Measurements from ENCODE around the gene MAP3K1.

The MAP3K1 gene

GRCh38 chr5:56910210-56910965 lies 95.0 kb downstream of the MAP3K1 start:
- Histone ChIP-seq H3K4me1 (ENCODE audit: insufficient read depth, low read length) (peaks cover 10% of the 10 kb centered on the region), H3K4me3 (ENCODE audit: low read length) (peak overlapping the region; percentile 59), H2AFZ (ENCODE audit: low read depth, low read length) (peak overlapping the region; percentile 45), H3K27me3 (ENCODE audit: insufficient read depth, low read length) (no peaks in the 10 kb centered on the region), H3K36me3 (ENCODE audit: insufficient read depth, low read length) (peaks cover 6% of the 10 kb centered on the region), H3K9me3 (ENCODE audit: low read length) (no peaks in the 10 kb centered on the region)

DNA sequence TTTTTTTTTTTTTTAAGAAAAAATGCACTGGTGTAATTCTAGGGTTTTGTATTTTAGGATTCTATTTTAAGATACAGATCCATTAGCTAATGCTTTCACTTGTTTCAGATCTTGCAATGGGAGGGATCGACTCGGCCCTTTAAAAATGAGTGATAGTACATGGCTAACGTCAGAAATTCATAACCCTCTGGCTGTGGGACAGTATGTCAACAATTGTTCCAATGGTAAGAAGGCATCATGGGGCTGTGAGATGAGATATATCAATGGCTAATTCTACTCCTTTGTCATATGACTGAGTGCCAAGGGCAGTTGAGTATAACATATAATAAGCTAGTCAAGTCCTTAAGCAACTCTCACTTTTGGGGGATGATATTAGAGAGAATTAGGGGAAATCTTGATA lies 98.4 kb downstream of the MAP3K1 start:
- Histone ChIP-seq H3K27me3 (ENCODE audit: insufficient read depth, low read length) (no peaks in the 10 kb centered on the region), H3K9me3 (ENCODE audit: low read length) (no peaks in the 10 kb centered on the region)

GRCh38 chr5:56914678-56915077 lies 99.3 kb downstream of the MAP3K1 start:
- peaks cover 7% of the 10 kb centered on the region for H3K4me1 ChIP-seq (ENCODE audit: insufficient read depth, low read length)
- H3K27me3 ChIP-seq (ENCODE audit: insufficient read depth, low read length): no peaks in the 10 kb centered on the region
- no peak overlapping the region for H2AFZ ChIP-seq (ENCODE audit: low read depth, low read length)
- H3K36me3 ChIP-seq (ENCODE audit: insufficient read depth, low read length): peaks cover 12% of the 10 kb centered on the region
- no peaks in the 10 kb centered on the region for H3K9me3 ChIP-seq (ENCODE audit: low read length)
- H3K4me3 ChIP-seq (ENCODE audit: low read length): no peak overlapping the region

More for the DNA sequence above, 98.4 kb downstream of the MAP3K1 start:
- no peak overlapping the region for H3K4me3 ChIP-seq (ENCODE audit: low read length)
- peaks cover 9% of the 10 kb centered on the region for H3K36me3 ChIP-seq (ENCODE audit: insufficient read depth, low read length)
- no peak overlapping the region for H2AFZ ChIP-seq (ENCODE audit: low read depth, low read length)
- H3K4me1 ChIP-seq (ENCODE audit: insufficient read depth, low read length): peaks cover 7% of the 10 kb centered on the region

GRCh38 chr5:56917534-56917933 lies 102.2 kb downstream of the MAP3K1 start:
- Histone ChIP-seq H3K27me3 (ENCODE audit: insufficient read depth, low read length) (no peaks in the 10 kb centered on the region), H3K36me3 (ENCODE audit: insufficient read depth, low read length) (peaks cover 31% of the 10 kb centered on the region), H2AFZ (ENCODE audit: low read depth, low read length) (no peak overlapping the region), H3K4me3 (ENCODE audit: low read length) (no peak overlapping the region), H3K9me3 (ENCODE audit: low read length) (no peaks in the 10 kb centered on the region), H3K4me1 (ENCODE audit: insufficient read depth, low read length) (no peaks in the 10 kb centered on the region)

DNA sequence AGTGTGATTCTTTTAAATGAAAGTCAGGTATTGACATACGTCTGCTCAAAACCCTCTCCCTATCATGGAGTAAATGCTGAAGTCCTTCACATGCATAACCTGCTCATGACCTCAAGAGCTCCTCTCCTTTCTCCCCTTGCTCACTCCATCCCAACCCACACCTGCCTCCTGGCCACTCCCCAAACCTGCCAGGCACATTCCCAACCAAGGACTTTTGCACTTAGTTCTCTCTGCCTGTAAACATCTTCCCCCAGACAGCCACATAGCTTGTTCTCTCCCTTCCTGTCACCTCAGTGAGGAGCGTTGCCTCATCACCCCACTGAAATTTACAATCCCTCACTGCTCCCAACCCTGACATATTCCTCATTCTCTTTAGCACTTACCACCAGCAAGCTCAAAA lies 102.7 kb downstream of the MAP3K1 start:
- Histone ChIP-seq H3K36me3 (ENCODE audit: insufficient read depth, low read length) (peaks cover 36% of the 10 kb centered on the region), H3K9me3 (ENCODE audit: low read length) (peaks cover 2% of the 10 kb centered on the region), H3K27me3 (ENCODE audit: insufficient read depth, low read length) (no peaks in the 10 kb centered on the region), H3K4me1 (ENCODE audit: insufficient read depth, low read length) (no peaks in the 10 kb centered on the region), H2AFZ (ENCODE audit: low read depth, low read length) (no peak overlapping the region), H3K4me3 (ENCODE audit: low read length) (no peak overlapping the region)

DNA sequence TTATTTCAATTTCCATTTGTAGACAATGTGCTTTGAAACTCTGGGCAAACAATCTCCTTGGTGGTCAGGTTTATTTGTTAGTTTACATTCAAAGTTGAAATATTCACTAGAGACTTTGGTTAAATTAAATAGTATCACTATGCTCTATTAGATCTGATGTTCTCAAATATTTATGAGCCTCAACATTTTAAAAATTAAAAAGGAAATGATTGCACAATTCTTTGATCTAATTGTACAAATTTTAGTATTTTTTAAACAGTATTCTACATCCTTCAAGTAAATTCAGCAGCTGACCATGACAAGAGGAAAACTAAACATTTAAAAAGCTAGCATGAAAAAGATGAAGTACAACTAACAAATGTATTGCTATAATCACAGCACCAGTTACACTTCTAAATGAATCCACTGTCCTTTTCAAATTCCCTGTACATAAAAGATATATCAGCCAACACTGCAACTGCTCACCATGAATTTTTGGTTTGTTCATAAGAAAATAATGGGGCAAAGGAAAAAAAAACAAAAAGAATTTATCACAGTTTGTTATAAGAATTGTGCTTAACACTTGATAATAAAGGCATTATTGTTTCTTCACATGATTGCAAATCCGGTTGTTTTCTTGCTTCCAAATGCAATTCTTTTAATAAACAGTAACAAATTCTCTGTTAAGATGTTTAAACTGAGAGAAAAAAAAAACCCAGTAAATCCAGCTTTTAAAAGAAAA lies 104.8 kb downstream of the MAP3K1 start:
- Histone ChIP-seq H3K4me1 (ENCODE audit: insufficient read depth, low read length) (no peaks in the 10 kb centered on the region), H3K4me3 (ENCODE audit: low read length) (no peak overlapping the region), H2AFZ (ENCODE audit: low read depth, low read length) (no peak overlapping the region), H3K9me3 (ENCODE audit: low read length) (peaks cover 6% of the 10 kb centered on the region), H3K36me3 (ENCODE audit: insufficient read depth, low read length) (peaks cover 52% of the 10 kb centered on the region), H3K27me3 (ENCODE audit: insufficient read depth, low read length) (no peaks in the 10 kb centered on the region)

GRCh38 chr5:56922922-56923321 lies 107.6 kb downstream of the MAP3K1 start:
- Histone ChIP-seq H3K9me3 (ENCODE audit: low read length) (peaks cover 6% of the 10 kb centered on the region), H3K27me3 (ENCODE audit: insufficient read depth, low read length) (no peaks in the 10 kb centered on the region), H3K36me3 (ENCODE audit: insufficient read depth, low read length) (peaks cover 75% of the 10 kb centered on the region), H3K4me3 (ENCODE audit: low read length) (no peak overlapping the region), H2AFZ (ENCODE audit: low read depth, low read length) (no peak overlapping the region), H3K4me1 (ENCODE audit: insufficient read depth, low read length) (no peaks in the 10 kb centered on the region)

GRCh38 chr5:56934325-56934724 lies 119.0 kb downstream of the MAP3K1 start:
- H2AFZ ChIP-seq (ENCODE audit: low read depth, low read length): no peak overlapping the region
- H3K27me3 ChIP-seq (ENCODE audit: insufficient read depth, low read length): no peaks in the 10 kb centered on the region
- no peak overlapping the region for H3K4me3 ChIP-seq (ENCODE audit: low read length)
- H3K9me3 ChIP-seq (ENCODE audit: low read length): no peaks in the 10 kb centered on the region
- no peaks in the 10 kb centered on the region for H3K4me1 ChIP-seq (ENCODE audit: insufficient read depth, low read length)
- peaks cover 89% of the 10 kb centered on the region for H3K36me3 ChIP-seq (ENCODE audit: insufficient read depth, low read length)

GRCh38 chr5:56938858-56939257 lies 123.5 kb downstream of the MAP3K1 start:
- no peaks in the 10 kb centered on the region for H3K27me3 ChIP-seq (ENCODE audit: insufficient read depth, low read length)
- H3K36me3 ChIP-seq (ENCODE audit: insufficient read depth, low read length): peaks cover 89% of the 10 kb centered on the region
- H2AFZ ChIP-seq (ENCODE audit: low read depth, low read length): no peak overlapping the region
- H3K4me1 ChIP-seq (ENCODE audit: insufficient read depth, low read length): no peaks in the 10 kb centered on the region
- no peaks in the 10 kb centered on the region for H3K9me3 ChIP-seq (ENCODE audit: low read length)
- no peak overlapping the region for H3K4me3 ChIP-seq (ENCODE audit: low read length)

DNA sequence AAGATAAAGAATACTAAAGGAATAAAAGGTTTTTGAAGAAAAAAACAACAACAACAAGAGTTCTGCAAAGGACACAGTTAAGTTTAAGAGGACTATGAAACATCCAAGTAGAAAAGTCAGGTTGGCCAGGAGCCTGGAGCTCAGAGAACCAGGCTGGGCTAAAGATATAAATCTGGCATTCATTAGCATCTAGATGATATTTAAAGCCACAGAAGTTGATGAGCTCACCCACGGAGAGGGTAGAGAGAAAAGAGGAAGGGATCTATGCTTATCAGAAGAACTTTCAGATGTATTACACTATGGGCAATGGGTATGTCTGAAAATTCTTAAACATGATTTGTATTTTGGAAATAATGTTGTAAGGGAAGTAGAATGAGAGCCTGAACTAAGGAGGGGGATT lies 126.6 kb downstream of the MAP3K1 start:
- H3K36me3 ChIP-seq (ENCODE audit: insufficient read depth, low read length): peaks cover 88% of the 10 kb centered on the region
- H3K4me1 ChIP-seq (ENCODE audit: insufficient read depth, low read length): no peaks in the 10 kb centered on the region
- no peaks in the 10 kb centered on the region for H3K9me3 ChIP-seq (ENCODE audit: low read length)
- H3K27me3 ChIP-seq (ENCODE audit: insufficient read depth, low read length): no peaks in the 10 kb centered on the region
- H3K4me3 ChIP-seq (ENCODE audit: low read length): no peak overlapping the region
- no peak overlapping the region for H2AFZ ChIP-seq (ENCODE audit: low read depth, low read length)

All from neuron (in vitro differentiated cells).